ENCODE measurements around the gene ASB6.

Gene ASB6

DNA sequence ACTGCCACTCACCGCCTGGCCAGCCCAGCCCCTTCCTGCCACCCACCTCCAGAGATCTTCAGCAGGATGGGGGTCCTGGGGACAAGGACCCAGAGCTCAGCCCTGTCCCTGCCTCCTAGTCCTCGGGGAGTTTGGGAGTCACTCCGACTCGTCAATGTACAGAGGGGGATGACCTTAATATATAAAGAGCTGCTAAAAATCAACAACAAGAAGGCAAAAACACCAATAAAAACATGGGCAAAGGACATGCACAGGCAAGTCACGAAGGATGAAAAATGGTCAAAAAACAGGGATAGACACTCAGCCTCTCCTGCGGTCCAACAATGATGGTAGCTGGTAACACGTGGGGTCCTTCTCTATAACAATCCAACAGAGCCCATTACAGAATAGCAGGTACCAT, 4.7 kb upstream of the ASB6 start:
- no peak overlapping the region for H2AFZ ChIP-seq (ENCODE audit: low read depth, low read length)
- peaks cover 15% of the 10 kb centered on the region for H3K4me1 ChIP-seq (ENCODE audit: control insufficient read depth, insufficient read depth, low read depth, low read length)
- H3K4me2 ChIP-seq (ENCODE audit: low read length, poor library complexity, severe bottlenecking): no peak overlapping the region
- no peak overlapping the region for H3K4me3 ChIP-seq (ENCODE audit: insufficient read depth in 1 of 2, low read depth in 1 of 2, low read length in 2 of 2)
- H3K23ac ChIP-seq (ENCODE audit: low read length in 2 of 2): no peak overlapping the region
- 94% methylated on average over 6 of the region's 7 CpGs for WGBS
- H2BK120ac ChIP-seq (ENCODE audit: low read depth, low read length): no peak overlapping the region
- H2BK5ac ChIP-seq (ENCODE audit: low read depth, low read length, poor library complexity, severe bottlenecking): no peak overlapping the region
- H3K9me3 ChIP-seq (ENCODE audit: control insufficient read depth, low read length): no peaks in the 10 kb centered on the region
- no peak overlapping the region for H3K4ac ChIP-seq (ENCODE audit: low read depth in 1 of 2, low read length in 2 of 2)
- H3K14ac ChIP-seq (ENCODE audit: low read length in 2 of 2): no peak overlapping the region
- H3K9ac ChIP-seq (ENCODE audit: low read length): no peak overlapping the region
- no peak overlapping the region for H3K18ac ChIP-seq (ENCODE audit: low read depth in 1 of 2, low read length in 2 of 2)
- DNase-seq: no peak
- peaks cover 0 to 14% of the 10 kb centered on the region in 2 experiments for H3K27me3 ChIP-seq (ENCODE audit: control insufficient read depth in 1 of 2, insufficient read depth in 1 of 2, low read length in 2 of 2)
- no peak overlapping the region for H4K91ac ChIP-seq (ENCODE audit: low read length)
- H2BK15ac ChIP-seq (ENCODE audit: low read depth, poor library complexity, severe bottlenecking): no peak overlapping the region
- H4K8ac ChIP-seq (ENCODE audit: low read length): no peak overlapping the region
- no peaks in the 10 kb centered on the region for H3K36me3 ChIP-seq (ENCODE audit: control insufficient read depth in 1 of 2, insufficient read depth in 2 of 2, low read depth in 1 of 2, low read length in 2 of 2)
- H3K27ac ChIP-seq (ENCODE audit: low read length, poor library complexity, severe bottlenecking): no peak overlapping the region
- no peak overlapping the region for H2BK12ac ChIP-seq (ENCODE audit: low read length in 2 of 2)
- no peak overlapping the region for H2AK5ac ChIP-seq (ENCODE audit: low read length, severe bottlenecking)
- H3K79me1 ChIP-seq (replicated peaks; ENCODE audit: low read length, poor library complexity, severe bottlenecking): peaks cover 2% of the 10 kb centered on the region

DNA sequence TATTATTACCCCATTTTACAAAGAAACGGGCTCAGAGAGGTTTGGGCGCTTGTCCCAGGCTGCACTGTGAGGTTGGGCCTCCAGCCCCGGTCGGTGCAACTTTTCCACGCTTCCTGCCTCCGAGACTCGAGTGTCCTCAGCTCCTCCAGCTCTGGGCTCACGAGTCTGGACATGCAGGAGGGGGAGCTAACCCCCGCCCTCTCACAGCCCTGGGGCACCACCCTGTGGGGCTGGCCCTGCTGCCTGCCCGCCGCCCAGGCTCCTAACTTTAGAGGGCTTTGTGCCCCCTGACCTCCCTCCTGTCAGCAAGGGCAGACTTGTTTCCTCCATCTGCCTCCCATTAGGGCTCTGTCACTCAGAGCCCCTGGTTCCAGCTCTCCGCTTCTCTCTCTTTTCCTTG, 4.3 kb upstream of the ASB6 start:
- H3K9me3 ChIP-seq (ENCODE audit: control insufficient read depth, low read length): no peaks in the 10 kb centered on the region
- H3K79me1 ChIP-seq (replicated peaks; ENCODE audit: low read length, poor library complexity, severe bottlenecking): peaks cover 2% of the 10 kb centered on the region
- H3K4me1 ChIP-seq (ENCODE audit: control insufficient read depth, insufficient read depth, low read depth, low read length): peaks cover 16% of the 10 kb centered on the region
- no peak overlapping the region for H4K8ac ChIP-seq (ENCODE audit: low read length)
- no peak overlapping the region for H3K23ac ChIP-seq (ENCODE audit: low read length in 2 of 2)
- no peak overlapping the region for H3K14ac ChIP-seq (ENCODE audit: low read length in 2 of 2)
- no peak overlapping the region for H3K4ac ChIP-seq (ENCODE audit: low read depth in 1 of 2, low read length in 2 of 2)
- no peak overlapping the region for H3K27ac ChIP-seq (ENCODE audit: low read length, poor library complexity, severe bottlenecking)
- no peak overlapping the region for H2BK5ac ChIP-seq (ENCODE audit: low read depth, low read length, poor library complexity, severe bottlenecking)
- no peak overlapping the region for H3K4me3 ChIP-seq (ENCODE audit: insufficient read depth in 1 of 2, low read depth in 1 of 2, low read length in 2 of 2)
- H2AK5ac ChIP-seq (ENCODE audit: low read length, severe bottlenecking): no peak overlapping the region
- no peaks in the 10 kb centered on the region for H3K36me3 ChIP-seq (ENCODE audit: control insufficient read depth in 1 of 2, insufficient read depth in 2 of 2, low read depth in 1 of 2, low read length in 2 of 2)
- no peak overlapping the region for H2BK120ac ChIP-seq (ENCODE audit: low read depth, low read length)
- H3K9ac ChIP-seq (ENCODE audit: low read length): no peak overlapping the region
- H2BK15ac ChIP-seq (ENCODE audit: low read depth, poor library complexity, severe bottlenecking): no peak overlapping the region
- WGBS: 88% methylated on average over 12 of the region's 12 CpGs
- no peak overlapping the region for H2BK12ac ChIP-seq (ENCODE audit: low read length in 2 of 2)
- no peak overlapping the region for H3K4me2 ChIP-seq (ENCODE audit: low read length, poor library complexity, severe bottlenecking)
- no peak for DNase-seq
- H3K18ac ChIP-seq (ENCODE audit: low read depth in 1 of 2, low read length in 2 of 2): no peak overlapping the region
- peaks cover 0 to 10% of the 10 kb centered on the region in 2 experiments for H3K27me3 ChIP-seq (ENCODE audit: control insufficient read depth in 1 of 2, insufficient read depth in 1 of 2, low read length in 2 of 2)
- H4K91ac ChIP-seq (ENCODE audit: low read length): no peak overlapping the region
- no peak overlapping the region for H2AFZ ChIP-seq (ENCODE audit: low read depth, low read length)

DNA sequence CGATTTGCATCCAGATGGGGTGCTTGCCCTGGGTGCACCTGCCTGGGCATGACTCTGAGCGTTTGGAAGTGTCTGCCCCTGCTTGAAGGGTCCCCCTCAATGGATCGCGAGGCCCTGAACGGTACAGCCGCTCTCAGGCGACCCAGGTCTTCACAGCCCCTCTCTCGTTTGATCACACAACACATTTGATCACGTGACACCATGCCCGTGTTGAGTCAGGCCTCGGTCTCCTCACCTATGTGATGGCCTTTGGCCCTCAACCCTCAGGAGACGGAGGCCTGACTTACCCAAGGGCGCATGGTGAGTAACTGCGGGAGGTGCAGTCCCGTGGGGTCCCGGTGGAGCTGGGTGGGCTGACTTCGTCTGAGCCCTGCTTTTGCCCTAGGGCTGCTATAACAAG, 3.0 kb upstream of the ASB6 start:
- H3K23ac ChIP-seq (ENCODE audit: low read length in 2 of 2): no peak overlapping the region
- H3K9me3 ChIP-seq (ENCODE audit: control insufficient read depth, low read length): no peaks in the 10 kb centered on the region
- no peak overlapping the region for H2AFZ ChIP-seq (ENCODE audit: low read depth, low read length)
- H2AK5ac ChIP-seq (ENCODE audit: low read length, severe bottlenecking): no peak overlapping the region
- H3K14ac ChIP-seq (ENCODE audit: low read length in 2 of 2): no peak overlapping the region
- DNase-seq: no peak
- no peak overlapping the region for H3K18ac ChIP-seq (ENCODE audit: low read depth in 1 of 2, low read length in 2 of 2)
- H2BK15ac ChIP-seq (ENCODE audit: low read depth, poor library complexity, severe bottlenecking): no peak overlapping the region
- H3K4me3 ChIP-seq (ENCODE audit: insufficient read depth in 1 of 2, low read depth in 1 of 2, low read length in 2 of 2): no peak overlapping the region
- peaks cover 4% of the 10 kb centered on the region for H3K79me1 ChIP-seq (replicated peaks; ENCODE audit: low read length, poor library complexity, severe bottlenecking)
- H2BK5ac ChIP-seq (ENCODE audit: low read depth, low read length, poor library complexity, severe bottlenecking): no peak overlapping the region
- H3K4ac ChIP-seq (ENCODE audit: low read depth in 1 of 2, low read length in 2 of 2): no peak overlapping the region
- H2BK12ac ChIP-seq (ENCODE audit: low read length in 2 of 2): no peak overlapping the region
- no peak overlapping the region for H3K27ac ChIP-seq (ENCODE audit: low read length, poor library complexity, severe bottlenecking)
- no peak overlapping the region for H2BK120ac ChIP-seq (ENCODE audit: low read depth, low read length)
- H3K36me3 ChIP-seq (ENCODE audit: control insufficient read depth in 1 of 2, insufficient read depth in 2 of 2, low read depth in 1 of 2, low read length in 2 of 2): peaks cover 0 to under 1% of the 10 kb centered on the region in 2 experiments
- H3K9ac ChIP-seq (ENCODE audit: low read length): no peak overlapping the region
- peak overlapping the region; percentile 28 for H4K8ac ChIP-seq (ENCODE audit: low read length)
- H3K4me2 ChIP-seq (ENCODE audit: low read length, poor library complexity, severe bottlenecking): no peak overlapping the region
- peaks cover 28% of the 10 kb centered on the region for H3K4me1 ChIP-seq (ENCODE audit: control insufficient read depth, insufficient read depth, low read depth, low read length)
- H3K27me3 ChIP-seq (ENCODE audit: control insufficient read depth in 1 of 2, insufficient read depth in 1 of 2, low read length in 2 of 2): no peaks in the 10 kb centered on the region
- 79% methylated on average over 17 of the region's 17 CpGs for WGBS
- no peak overlapping the region for H4K91ac ChIP-seq (ENCODE audit: low read length)

GRCh38 chr9:129644365-129644764, 2.4 kb upstream of the ASB6 start:
- no peaks in the 10 kb centered on the region for H3K27me3 ChIP-seq (ENCODE audit: control insufficient read depth in 1 of 2, insufficient read depth in 1 of 2, low read length in 2 of 2)
- no peak overlapping the region for H3K18ac ChIP-seq (ENCODE audit: low read depth in 1 of 2, low read length in 2 of 2)
- peak overlapping the region; percentile 12 for H2BK15ac ChIP-seq (ENCODE audit: low read depth, poor library complexity, severe bottlenecking)
- no peaks in the 10 kb centered on the region for H3K9me3 ChIP-seq (ENCODE audit: control insufficient read depth, low read length)
- peaks cover under 1 to 6% of the 10 kb centered on the region in 2 experiments for H3K36me3 ChIP-seq (ENCODE audit: control insufficient read depth in 1 of 2, insufficient read depth in 2 of 2, low read depth in 1 of 2, low read length in 2 of 2)
- no peak overlapping the region for H4K91ac ChIP-seq (ENCODE audit: low read length)
- H2AFZ ChIP-seq (ENCODE audit: low read depth, low read length): no peak overlapping the region
- H3K27ac ChIP-seq (ENCODE audit: low read length, poor library complexity, severe bottlenecking): no peak overlapping the region
- no peak overlapping the region for H3K4me2 ChIP-seq (ENCODE audit: low read length, poor library complexity, severe bottlenecking)
- H3K23ac ChIP-seq (ENCODE audit: low read length in 2 of 2): no peak overlapping the region
- peak overlapping the region in 1 of 2 experiments; percentile 51 for H2BK12ac ChIP-seq (ENCODE audit: low read length in 2 of 2)
- 85% methylated on average over 9 of the region's 11 CpGs for WGBS
- H2BK120ac ChIP-seq (ENCODE audit: low read depth, low read length): no peak overlapping the region
- no peak overlapping the region for H2BK5ac ChIP-seq (ENCODE audit: low read depth, low read length, poor library complexity, severe bottlenecking)
- no peak overlapping the region for H3K14ac ChIP-seq (ENCODE audit: low read length in 2 of 2)
- no peak overlapping the region for H3K4ac ChIP-seq (ENCODE audit: low read depth in 1 of 2, low read length in 2 of 2)
- H3K4me3 ChIP-seq (ENCODE audit: insufficient read depth in 1 of 2, low read depth in 1 of 2, low read length in 2 of 2): no peak overlapping the region
- H4K8ac ChIP-seq (ENCODE audit: low read length): no peak overlapping the region
- no peak overlapping the region for H2AK5ac ChIP-seq (ENCODE audit: low read length, severe bottlenecking)
- no peak for DNase-seq
- no peak overlapping the region for H3K9ac ChIP-seq (ENCODE audit: low read length)
- H3K4me1 ChIP-seq (ENCODE audit: control insufficient read depth, insufficient read depth, low read depth, low read length): peaks cover 33% of the 10 kb centered on the region
- peaks cover 9% of the 10 kb centered on the region for H3K79me1 ChIP-seq (replicated peaks; ENCODE audit: low read length, poor library complexity, severe bottlenecking)

All from mesenchymal stem cell (in vitro differentiated cells and primary cell).